Hematopoietic multipotent progenitor cell treated with erythropoietin and hydrocortisone succinate and interleukin-3 and kit ligand, for 15 days (in vitro differentiated cells): Measurements from ENCODE around the gene NCAPD2.

Experiments used
- DNase-seq: peaks from one replicate; pipeline ENCODE4 v3.0.0-alpha.2; 2015; ENCODE audit warnings: low spot score

NCAPD2 gene

DNA sequence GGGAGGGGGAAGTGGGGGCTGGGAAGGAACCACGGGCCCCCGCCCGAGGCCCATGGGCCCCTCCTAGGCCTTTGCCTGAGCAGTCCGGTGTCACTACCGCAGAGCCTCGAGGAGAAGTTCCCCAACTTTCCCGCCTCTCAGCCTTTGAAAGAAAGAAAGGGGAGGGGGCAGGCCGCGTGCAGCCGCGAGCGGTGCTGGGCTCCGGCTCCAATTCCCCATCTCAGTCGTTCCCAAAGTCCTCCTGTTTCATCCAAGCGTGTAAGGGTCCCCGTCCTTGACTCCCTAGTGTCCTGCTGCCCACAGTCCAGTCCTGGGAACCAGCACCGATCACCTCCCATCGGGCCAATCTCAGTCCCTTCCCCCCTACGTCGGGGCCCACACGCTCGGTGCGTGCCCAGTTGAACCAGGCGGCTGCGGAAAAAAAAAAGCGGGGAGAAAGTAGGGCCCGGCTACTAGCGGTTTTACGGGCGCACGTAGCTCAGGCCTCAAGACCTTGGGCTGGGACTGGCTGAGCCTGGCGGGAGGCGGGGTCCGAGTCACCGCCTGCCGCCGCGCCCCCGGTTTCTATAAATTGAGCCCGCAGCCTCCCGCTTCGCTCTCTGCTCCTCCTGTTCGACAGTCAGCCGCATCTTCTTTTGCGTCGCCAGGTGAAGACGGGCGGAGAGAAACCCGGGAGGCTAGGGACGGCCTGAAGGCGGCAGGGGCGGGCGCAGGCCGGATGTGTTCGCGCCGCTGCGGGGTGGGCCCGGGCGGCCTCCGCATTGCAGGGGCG is 40.2 kb downstream of the NCAPD2 start, which contains the start of gene GAPDH:
Gene GAPDH (plus strand): TSS at position 595 of the 772 bp plus-strand sequence. CDS start 316 bp downstream, outside the sequence.
- DNase-seq = peak; percentile 89

DNA sequence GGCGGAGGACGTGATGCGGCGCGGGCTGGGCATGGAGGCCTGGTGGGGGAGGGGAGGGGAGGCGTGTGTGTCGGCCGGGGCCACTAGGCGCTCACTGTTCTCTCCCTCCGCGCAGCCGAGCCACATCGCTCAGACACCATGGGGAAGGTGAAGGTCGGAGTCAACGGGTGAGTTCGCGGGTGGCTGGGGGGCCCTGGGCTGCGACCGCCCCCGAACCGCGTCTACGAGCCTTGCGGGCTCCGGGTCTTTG is 40.7 kb downstream of the NCAPD2 start:
- no peak for DNase-seq

DNA sequence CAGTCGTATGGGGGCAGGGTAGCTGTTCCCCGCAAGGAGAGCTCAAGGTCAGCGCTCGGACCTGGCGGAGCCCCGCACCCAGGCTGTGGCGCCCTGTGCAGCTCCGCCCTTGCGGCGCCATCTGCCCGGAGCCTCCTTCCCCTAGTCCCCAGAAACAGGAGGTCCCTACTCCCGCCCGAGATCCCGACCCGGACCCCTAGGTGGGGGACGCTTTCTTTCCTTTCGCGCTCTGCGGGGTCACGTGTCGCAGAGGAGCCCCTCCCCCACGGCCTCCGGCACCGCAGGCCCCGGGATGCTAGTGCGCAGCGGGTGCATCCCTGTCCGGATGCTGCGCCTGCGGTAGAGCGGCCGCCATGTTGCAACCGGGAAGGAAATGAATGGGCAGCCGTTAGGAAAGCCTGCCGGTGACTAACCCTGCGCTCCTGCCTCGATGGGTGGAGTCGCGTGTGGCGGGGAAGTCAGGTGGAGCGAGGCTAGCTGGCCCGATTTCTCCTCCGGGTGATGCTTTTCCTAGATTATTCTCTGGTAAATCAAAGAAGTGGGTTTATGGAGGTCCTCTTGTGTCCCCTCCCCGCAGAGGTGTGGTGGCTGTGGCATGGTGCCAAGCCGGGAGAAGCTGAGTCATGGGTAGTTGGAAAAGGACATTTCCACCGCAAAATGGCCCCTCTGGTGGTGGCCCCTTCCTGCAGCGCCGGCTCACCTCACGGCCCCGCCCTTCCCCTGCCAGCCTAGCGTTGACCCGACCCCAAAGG is 41.2 kb downstream of the NCAPD2 start:
- DNase-seq = peak; percentile 64

DNA sequence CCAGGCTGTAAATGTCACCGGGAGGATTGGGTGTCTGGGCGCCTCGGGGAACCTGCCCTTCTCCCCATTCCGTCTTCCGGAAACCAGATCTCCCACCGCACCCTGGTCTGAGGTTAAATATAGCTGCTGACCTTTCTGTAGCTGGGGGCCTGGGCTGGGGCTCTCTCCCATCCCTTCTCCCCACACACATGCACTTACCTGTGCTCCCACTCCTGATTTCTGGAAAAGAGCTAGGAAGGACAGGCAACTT is 41.7 kb downstream of the NCAPD2 start:
- no peak for DNase-seq

DNA sequence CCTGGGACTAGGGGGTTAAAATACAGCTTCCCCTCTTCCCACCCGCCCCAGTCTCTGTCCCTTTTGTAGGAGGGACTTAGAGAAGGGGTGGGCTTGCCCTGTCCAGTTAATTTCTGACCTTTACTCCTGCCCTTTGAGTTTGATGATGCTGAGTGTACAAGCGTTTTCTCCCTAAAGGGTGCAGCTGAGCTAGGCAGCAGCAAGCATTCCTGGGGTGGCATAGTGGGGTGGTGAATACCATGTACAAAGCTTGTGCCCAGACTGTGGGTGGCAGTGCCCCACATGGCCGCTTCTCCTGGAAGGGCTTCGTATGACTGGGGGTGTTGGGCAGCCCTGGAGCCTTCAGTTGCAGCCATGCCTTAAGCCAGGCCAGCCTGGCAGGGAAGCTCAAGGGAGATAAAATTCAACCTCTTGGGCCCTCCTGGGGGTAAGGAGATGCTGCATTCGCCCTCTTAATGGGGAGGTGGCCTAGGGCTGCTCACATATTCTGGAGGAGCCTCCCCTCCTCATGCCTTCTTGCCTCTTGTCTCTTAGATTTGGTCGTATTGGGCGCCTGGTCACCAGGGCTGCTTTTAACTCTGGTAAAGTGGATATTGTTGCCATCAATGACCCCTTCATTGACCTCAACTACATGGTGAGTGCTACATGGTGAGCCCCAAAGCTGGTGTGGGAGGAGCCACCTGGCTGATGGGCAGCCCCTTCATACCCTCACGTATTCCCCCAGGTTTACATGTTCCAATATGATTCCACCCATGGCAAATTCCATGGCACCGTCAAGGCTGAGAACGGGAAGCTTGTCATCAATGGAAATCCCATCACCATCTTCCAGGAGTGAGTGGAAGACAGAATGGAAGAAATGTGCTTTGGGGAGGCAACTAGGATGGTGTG is 42.3 kb downstream of the NCAPD2 start:
- DNase-seq = no peak

DNA sequence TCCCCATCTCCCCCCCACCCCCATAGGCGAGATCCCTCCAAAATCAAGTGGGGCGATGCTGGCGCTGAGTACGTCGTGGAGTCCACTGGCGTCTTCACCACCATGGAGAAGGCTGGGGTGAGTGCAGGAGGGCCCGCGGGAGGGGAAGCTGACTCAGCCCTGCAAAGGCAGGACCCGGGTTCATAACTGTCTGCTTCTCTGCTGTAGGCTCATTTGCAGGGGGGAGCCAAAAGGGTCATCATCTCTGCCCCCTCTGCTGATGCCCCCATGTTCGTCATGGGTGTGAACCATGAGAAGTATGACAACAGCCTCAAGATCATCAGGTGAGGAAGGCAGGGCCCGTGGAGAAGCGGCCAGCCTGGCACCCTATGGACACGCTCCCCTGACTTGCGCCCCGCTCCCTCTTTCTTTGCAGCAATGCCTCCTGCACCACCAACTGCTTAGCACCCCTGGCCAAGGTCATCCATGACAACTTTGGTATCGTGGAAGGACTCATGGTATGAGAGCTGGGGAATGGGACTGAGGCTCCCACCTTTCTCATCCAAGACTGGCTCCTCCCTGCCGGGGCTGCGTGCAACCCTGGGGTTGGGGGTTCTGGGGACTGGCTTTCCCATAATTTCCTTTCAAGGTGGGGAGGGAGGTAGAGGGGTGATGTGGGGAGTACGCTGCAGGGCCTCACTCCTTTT is 43.1 kb downstream of the NCAPD2 start:
- no peak for DNase-seq

DNA sequence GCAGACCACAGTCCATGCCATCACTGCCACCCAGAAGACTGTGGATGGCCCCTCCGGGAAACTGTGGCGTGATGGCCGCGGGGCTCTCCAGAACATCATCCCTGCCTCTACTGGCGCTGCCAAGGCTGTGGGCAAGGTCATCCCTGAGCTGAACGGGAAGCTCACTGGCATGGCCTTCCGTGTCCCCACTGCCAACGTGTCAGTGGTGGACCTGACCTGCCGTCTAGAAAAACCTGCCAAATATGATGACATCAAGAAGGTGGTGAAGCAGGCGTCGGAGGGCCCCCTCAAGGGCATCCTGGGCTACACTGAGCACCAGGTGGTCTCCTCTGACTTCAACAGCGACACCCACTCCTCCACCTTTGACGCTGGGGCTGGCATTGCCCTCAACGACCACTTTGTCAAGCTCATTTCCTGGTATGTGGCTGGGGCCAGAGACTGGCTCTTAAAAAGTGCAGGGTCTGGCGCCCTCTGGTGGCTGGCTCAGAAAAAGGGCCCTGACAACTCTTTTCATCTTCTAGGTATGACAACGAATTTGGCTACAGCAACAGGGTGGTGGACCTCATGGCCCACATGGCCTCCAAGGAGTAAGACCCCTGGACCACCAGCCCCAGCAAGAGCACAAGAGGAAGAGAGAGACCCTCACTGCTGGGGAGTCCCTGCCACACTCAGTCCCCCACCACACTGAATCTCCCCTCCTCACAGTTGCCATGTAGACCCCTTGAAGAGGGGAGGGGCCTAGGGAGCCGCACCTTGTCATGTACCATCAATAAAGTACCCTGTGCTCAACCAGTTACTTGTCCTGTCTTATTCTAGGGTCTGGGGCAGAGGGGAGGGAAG is 43.9 kb downstream of the NCAPD2 start:
- DNase-seq = peak; percentile 83

DNA sequence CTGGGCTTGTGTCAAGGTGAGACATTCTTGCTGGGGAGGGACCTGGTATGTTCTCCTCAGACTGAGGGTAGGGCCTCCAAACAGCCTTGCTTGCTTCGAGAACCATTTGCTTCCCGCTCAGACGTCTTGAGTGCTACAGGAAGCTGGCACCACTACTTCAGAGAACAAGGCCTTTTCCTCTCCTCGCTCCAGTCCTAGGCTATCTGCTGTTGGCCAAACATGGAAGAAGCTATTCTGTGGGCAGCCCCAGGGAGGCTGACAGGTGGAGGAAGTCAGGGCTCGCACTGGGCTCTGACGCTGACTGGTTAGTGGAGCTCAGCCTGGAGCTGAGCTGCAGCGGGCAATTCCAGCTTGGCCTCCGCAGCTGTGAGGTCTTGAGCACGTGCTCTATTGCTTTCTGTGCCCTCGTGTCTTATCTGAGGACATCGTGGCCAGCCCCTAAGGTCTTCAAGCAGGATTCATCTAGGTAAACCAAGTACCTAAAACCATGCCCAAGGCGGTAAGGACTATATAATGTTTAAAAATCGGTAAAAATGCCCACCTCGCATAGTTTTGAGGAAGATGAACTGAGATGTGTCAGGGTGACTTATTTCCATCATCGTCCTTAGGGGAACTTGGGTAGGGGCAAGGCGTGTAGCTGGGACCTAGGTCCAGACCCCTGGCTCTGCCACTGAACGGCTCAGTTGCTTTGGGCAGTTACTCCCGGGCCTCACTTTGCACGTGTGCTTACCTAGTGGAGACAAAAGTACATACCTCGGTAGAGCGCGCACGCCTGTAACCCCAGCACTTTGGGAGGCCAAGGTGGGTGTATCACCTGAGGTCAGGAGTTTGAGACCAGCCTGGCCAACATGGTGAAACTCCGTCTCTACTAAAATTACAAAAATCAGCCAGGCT is 44.8 kb downstream of the NCAPD2 start:
- DNase-seq = no peak

DNA sequence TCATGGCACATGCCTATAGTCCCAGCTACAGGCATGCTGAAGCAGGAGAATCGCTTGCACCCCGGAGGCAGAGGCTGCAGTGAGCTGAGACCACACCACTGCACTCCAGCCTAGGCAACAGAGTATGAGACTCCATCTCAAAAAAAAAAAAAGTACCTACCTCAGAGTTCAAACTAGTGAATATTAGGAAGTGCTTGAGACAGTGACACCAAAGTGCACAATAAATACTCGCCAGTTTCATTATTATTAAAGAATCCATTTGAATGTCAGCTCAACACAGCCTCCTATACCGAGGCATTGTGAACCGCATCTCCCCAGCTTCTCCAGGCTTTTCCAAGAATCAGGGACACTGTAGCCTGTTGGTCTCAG is 45.4 kb downstream of the NCAPD2 start:
- DNase-seq = no peak

DNA sequence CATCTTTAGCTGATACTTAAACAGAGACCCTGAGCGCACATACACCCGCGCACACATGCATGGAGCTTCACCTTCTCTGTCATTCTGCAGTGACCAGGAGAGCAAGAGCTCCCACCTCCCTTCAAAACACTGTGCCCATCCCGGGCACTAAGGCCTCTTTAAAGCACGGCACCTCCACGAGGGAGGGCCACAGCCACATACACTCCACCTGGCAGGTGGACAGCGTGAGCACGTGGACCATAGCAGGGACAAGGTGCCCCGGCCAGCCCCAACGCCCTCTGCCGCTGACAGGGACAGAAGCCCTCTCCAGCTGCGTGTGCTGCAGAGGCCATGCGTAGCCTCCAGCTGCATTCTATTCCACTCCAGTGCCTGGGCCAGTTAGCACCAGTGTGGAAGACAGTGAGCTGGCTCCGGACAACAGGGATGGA is 45.8 kb downstream of the NCAPD2 start:
- no peak for DNase-seq

DNA sequence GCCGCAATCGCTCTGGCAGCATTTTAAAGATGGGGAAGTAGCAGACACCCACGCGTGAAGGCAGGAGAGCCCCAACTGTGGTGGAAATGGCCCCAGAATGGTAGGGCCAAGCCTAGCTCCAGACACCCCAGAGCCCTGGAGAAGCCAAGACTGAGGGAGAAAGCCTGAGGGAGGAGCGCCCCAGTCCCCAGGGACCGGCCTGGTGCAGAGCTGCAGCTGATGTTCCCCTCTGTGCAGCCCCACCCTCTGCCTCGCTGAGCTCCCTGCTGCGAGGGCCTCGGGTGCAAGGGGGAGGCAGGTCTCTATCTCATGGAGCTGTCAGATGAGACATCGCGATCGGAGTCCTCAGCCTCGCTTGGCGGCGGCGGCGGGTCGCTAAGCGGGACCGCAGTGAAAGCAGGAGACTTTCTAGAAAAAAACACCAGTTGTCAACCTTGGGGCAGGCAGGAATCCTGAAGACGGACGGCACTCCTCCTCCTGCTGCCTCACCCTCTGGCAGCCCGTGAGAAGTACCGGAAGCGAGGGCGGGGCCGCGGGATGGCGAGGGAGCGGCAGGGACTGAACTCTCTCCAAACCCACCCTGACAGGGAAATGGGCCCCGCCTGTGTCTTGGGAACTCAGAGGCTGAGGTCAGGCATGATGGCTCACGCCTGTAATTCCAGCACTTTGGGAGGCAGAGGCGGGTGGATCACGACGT is 46.4 kb downstream of the NCAPD2 start:
- no peak for DNase-seq

DNA sequence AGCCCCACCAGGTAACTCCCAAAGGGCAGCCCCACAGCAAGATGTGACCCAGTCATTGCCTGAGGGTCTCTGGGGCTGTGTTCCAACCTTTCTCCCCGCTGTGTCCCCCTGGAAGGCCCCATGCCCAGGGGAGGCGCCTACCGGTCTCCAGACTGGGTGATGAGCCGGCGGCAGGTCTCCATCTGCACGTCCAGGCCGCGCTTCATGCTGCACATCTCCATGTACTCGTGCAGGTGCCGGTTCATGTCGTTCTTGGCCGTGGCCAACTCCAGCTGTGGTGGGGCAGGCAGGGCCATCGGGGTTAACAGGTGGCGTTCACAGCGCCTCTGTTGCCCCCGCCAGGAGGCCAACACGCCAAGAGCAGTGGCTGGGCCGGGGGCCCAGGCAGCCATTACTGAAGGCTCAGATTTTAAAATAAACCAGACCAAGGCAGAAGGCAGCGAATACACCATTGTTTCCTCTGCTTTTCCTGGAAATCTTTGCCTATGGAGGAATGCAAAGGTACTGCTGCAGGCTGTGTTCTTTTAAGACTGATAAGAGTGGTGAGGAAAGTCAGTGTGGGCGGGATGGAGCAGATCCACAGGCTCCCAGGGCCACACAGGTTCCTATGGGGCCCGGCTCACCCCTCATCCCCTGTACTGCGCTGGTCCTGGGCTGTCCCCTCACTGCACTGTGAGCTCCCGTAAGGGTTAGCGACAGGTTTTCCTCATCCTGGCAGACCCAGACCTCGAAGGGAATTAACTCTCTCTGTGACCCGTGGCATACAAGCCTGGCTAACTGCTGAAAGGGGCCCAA is 47.7 kb downstream of the NCAPD2 start:
- no peak for DNase-seq

DNA sequence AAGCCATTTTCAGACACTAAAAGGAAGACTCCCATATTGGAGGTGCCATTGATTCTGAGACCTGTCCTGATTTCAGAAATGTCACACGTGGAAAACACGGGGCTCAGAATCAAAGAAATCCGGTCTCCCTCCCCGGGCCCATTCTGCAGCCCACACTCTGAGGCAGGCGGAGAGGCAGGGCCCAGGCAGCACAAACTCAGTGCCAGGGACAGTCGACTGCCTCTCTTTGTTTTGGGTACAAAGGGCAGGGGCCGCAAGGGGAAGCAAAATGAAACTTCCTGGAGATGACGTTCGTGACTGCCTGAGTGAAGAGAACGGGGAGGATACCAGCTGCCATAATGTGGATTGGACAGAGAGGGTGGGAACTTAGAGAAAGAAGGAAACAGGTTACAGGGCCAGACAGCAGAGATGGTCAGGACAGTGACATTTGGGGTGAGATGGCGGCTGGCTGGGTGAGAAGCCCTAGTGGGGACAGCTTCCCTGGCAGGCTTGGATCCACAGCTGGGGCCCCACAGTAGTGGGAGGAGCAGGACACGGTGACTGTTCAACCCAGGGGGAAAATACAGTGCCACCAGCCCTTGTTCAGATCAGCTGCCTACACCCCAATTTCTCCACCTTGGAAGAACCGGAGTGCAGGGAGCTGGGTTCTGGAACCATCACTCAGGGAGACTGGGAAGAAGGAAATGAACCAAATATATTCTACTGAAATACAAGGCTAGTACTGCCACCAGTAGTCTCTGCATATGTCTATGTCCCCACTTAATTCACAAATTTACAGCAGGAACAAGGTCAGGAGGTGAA is 48.5 kb downstream of the NCAPD2 start:
- DNase-seq = no peak

DNA sequence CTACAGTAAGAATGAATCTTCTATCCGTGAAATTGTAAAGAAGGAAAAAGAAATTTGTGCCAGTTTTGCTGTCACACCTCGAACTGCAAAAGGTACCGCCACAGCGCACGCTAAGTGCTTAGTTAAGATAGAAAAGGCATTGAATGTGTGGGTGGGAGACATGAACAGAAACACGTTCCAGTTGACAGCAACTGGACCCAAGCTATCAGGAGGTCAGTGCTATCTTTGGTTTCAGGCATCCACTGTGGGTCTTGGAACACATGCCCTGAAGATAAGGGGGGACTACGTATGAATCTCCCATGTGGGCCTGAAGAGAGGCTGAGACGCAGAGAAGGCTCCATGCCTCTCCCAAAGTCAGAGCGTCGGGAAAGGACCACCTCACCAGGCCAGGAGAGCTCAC is 52.1 kb downstream of the NCAPD2 start:
- DNase-seq = peak; percentile 29

DNA sequence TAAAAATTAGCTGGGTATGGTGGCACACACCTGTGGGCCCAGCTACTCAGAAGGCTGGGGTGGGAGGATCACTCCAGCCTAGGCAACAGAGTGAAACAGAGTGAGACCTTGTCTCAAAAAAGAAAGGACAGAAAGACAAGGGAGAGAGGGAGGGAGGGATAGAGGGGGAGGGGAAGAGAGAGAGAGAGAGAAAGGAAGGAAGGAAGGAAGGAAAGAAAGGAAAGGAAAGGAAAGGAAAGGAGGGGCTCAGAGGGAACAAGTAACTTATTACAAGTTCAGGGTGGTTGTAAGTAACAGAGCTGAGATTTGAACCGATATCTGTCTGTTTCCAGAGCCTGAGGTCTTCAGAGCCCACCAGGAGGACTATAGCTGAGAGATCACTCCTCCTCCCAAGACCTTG is 53.7 kb downstream of the NCAPD2 start:
- DNase-seq = no peak

DNA sequence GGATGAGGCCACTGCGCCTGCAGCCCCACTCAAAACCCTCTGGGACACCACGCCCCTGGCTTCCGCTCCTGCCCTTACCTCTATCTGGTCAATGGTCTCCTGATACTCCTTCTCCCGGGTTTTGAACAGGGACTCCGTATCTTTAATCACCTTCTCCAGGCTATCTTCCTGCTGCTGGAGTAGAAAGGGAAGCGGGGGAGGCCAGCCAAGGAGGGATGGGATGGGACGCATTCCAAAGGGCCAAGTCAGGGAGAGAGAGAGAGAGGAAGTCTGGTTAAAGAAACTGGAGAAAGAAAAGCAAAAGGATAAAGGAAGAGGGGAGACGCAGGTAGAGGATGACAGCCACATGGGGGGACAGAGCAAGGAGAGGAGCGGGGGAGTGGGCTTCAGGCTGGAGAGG is 54.1 kb downstream of the NCAPD2 start:
- no peak for DNase-seq

DNA sequence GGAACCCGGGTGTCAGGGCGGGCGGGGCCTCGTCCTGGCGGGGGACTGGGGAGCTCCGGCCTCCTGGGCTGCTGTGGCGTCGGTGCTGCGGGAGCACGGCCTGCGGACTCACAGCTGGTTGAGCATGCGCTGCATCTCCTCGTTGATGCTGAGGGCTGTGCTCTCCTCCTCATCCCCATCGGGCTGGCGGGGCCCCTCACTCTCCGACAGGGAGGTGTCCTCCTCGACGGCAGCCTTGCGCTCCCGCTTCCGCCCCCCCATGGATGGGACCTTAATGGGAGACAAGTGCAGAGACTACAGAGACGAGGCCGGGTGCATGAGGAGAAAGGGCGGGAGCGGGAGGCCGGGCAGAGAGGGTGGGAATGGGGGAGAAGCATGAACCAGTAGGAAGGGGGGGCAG is 54.7 kb downstream of the NCAPD2 start:
- no peak for DNase-seq

DNA sequence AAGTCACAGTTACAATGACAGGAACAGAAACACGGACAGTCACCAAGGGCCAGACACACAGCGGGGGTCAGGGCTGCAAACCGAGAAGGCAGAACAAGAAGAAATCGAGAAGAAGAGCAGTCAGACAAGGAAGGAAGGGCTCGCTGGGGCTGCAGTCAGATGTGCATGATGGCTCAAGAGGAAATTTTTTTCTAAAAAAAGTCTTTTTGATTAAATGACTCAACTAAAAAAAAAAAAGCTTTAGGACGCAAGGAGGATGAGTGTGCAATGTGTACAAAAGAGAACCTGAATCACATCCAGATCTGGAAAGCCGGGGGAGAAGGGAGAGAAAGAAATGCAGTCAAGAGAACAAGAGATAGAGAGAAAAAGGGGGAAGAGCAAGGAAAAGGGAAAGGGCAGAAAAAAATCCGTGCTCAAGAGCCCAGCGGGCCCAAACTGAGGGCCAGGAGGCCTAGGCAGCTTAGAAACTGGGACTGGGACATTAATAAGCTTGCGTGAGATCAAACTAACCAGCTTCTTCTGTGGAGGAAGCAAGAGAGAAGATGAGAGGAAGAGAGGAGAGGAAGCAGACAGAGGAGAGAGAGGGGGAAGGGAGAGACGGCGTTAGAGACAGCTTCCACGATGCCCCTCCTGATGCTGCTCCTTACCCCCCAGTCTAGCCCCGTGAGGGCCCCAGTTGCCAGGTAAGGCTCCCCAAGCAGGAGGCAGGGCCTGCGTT is 55.2 kb downstream of the NCAPD2 start:
- no peak for DNase-seq
